ENCODE measurements around the gene ATP10B.

GRCh38 chr5:160514191-160514590 is 337.8 kb downstream of the ATP10B start:
- TF ChIP-seq CTCF (IDR thresholded peaks at IDR 0.05), result no peak
- TF ChIP-seq POLR2A (IDR thresholded peaks at IDR 0.05), result no peak
